K562 (cell line): Measurements from ENCODE around the gene TAF15. TPM values are rescaled to one million over a fixed set of nuclear protein-coding genes. Genes with fewer than 3 reads are reported as not detected.

Experiments used
- ATAC-seq: fragments of 200-7000 bp; cut with Tn5 transposase; 3 replicates; pipeline ENCODE4 v1.9.1; 2020; ENCODE audit warnings: moderate library complexity
- BruUV-seq: library from RNA; stranded (reverse); fragments of 400-500 nt; replicated peaks from 2 replicates; lab custom pipeline; 2021; lab: Mats Ljungman, UMichigan
- CTCF ChIA-PET: fragments of 300-600 bp; formaldehyde crosslinking; extraction: SDS; loops from one replicate; lab custom pipeline; 2021; ENCODE audit warnings: low intra/inter-chr PET ratio; lab: Yijun Ruan, JAX
- POLR2A ChIA-PET: fragments of 300-600, 350-650 bp; sonication (Branson Sonifier 250); formaldehyde crosslinking; extraction: SDS; loops from one replicate; lab custom pipeline; 2021; ENCODE audit warnings: antibody characterized with exemption, inconsistent platforms; lab: Yijun Ruan, JAX
- DNase-seq, 4 experiments: peaks; one replicate each; pipeline versions ENCODE4 v3.0.0 to v3.0.0-alpha.2; 2011 to 2018; ENCODE audit warnings: low spot score in 3 of 4, mixed read lengths in 3 of 4; ENCODE audit errors: extremely low read depth in 1 of 4
- FAIRE-seq: peaks from 2 replicates; lab custom pipeline; 2011; peaks lifted over from hg19 to GRCh38; lab: Jason Lieb, UNC
- H2AFZ ChIP-seq: 2 replicates; pipeline ENCODE4 v1.6.0; 2011; ENCODE audit warnings: low read depth, low read length, control low read depth, inconsistent platforms
- H3K27ac ChIP-seq: fragments of 200-600 bp; 3 replicates; pipeline ENCODE4 v1.8.0; 2011; ENCODE audit warnings: low read depth, mild to moderate bottlenecking, control low read depth, inconsistent platforms, low read length, moderate library complexity, mixed read lengths; ENCODE audit errors: extremely low read depth
- H3K27me3 ChIP-seq, 2 experiments: fragments of 300-600 bp in 1 of 2; 2 replicates in 1 of 2; 3 replicates in 1 of 2; pipeline versions ENCODE4 v1.6.0 to v1.8.0; 2011; ENCODE audit warnings: inconsistent platforms in 2 of 2, low read length in 2 of 2, mild to moderate bottlenecking in 1 of 2, mixed read lengths in 1 of 2, moderate library complexity in 1 of 2; ENCODE audit not compliant: control insufficient read depth in 2 of 2, insufficient read depth in 2 of 2
- H3K36me3 ChIP-seq: fragments of 300-600 bp; 3 replicates; pipeline ENCODE4 v1.8.0; 2011; ENCODE audit warnings: mild to moderate bottlenecking, low read length, inconsistent platforms; ENCODE audit not compliant: control insufficient read depth, insufficient read depth
- H3K4me1 ChIP-seq, 2 experiments: fragments of 200-600 bp in 1 of 2; replicated peaks in 1 of 2; 2 replicates in 1 of 2; 3 replicates in 1 of 2; pipeline versions ENCODE4 v1.5.1 to v1.8.0; 2011; ENCODE audit warnings: inconsistent platforms in 2 of 2, low read length in 2 of 2, mild to moderate bottlenecking in 1 of 2, mixed read lengths in 1 of 2, moderate library complexity in 1 of 2; ENCODE audit not compliant: control insufficient read depth in 2 of 2, insufficient read depth in 2 of 2
- H3K4me2 ChIP-seq: 2 replicates; pipeline ENCODE4 v1.6.1; 2011; ENCODE audit warnings: low read length, control low read depth, inconsistent platforms, mixed read lengths; ENCODE audit not compliant: insufficient read depth
- H3K4me3 ChIP-seq: fragments of 200-600 bp; sonication (generic), shearing (Covaris generic); 2 replicates; pipeline ENCODE4 v1.5.1; 2016; ENCODE audit warnings: control low read depth, inconsistent platforms
- H3K79me2 ChIP-seq: fragments of 200-600 bp; 3 replicates; pipeline ENCODE4 v1.8.0; 2011; ENCODE audit warnings: low read length, inconsistent platforms; ENCODE audit not compliant: control insufficient read depth, insufficient read depth
- H3K9ac ChIP-seq, 2 experiments: 2 replicates each; pipeline versions ENCODE4 v1.6.0 to v1.6.1; 2011; ENCODE audit warnings: low read depth in 2 of 2, low read length in 2 of 2, control low read depth in 1 of 2, inconsistent platforms in 1 of 2, mild to moderate bottlenecking in 1 of 2, mixed read lengths in 1 of 2; ENCODE audit not compliant: insufficient read depth in 1 of 2
- H3K9me1 ChIP-seq: one replicate; pipeline ENCODE4 v1.6.0; 2011; ENCODE audit warnings: inconsistent platforms, mild to moderate bottlenecking, low read length, moderate library complexity; ENCODE audit not compliant: control insufficient read depth, insufficient read depth
- H3K9me3 ChIP-seq: replicated peaks from 2 replicates; pipeline ENCODE4 v1.5.1; 2011; ENCODE audit warnings: low read depth, low read length, inconsistent platforms; ENCODE audit not compliant: control insufficient read depth, insufficient read depth
- H4K20me1 ChIP-seq: replicated peaks from 2 replicates; pipeline ENCODE4 v1.6.1; 2011; ENCODE audit warnings: low read length, inconsistent platforms, mixed read lengths; ENCODE audit not compliant: control insufficient read depth, insufficient read depth
- BHLHE40 ChIP-seq: IDR thresholded peaks from 2 replicates; pipeline ENCODE4 v1.6.1; 2011; ENCODE audit warnings: low read length, improper control_type of control experiment
- HEY1 ChIP-seq: fragments of 250-450 bp; sonication (Bioruptor Pico); IDR thresholded peaks from 2 replicates; pipeline ENCODE4 v1.5.0; 2020; ENCODE audit warnings: mild to moderate bottlenecking, moderate library complexity, borderline replicate concordance
- JUN ChIP-seq, 2 experiments: sonication (generic) in 1 of 2; formaldehyde crosslinking in 1 of 2; IDR thresholded peaks; 2 replicates each; pipeline versions ENCODE4 v1.6.1 to v1.8.0; 2012 to 2022; ENCODE audit warnings: borderline replicate concordance in 2 of 2, mild to moderate bottlenecking in 2 of 2, improper control_type of control experiment in 1 of 2, low read depth in 1 of 2, low read length in 1 of 2, missing genetic modification reagents in 1 of 2
- MCM3 ChIP-seq: fragments of 450-650 bp; IDR thresholded peaks from 2 replicates; pipeline ENCODE4 v1.6.1; 2016
- NONO ChIP-seq, 2 experiments: fragments of 200-400 bp in 1 of 2; fragments of 450-650 bp in 1 of 2; formaldehyde crosslinking in 1 of 2; IDR thresholded peaks; 2 replicates each; pipeline ENCODE4 v1.6.1; 2017; ENCODE audit warnings: low read depth in 2 of 2, mild to moderate bottlenecking in 2 of 2, moderate library complexity in 2 of 2, low read length in 1 of 2
- SMAD3 ChIP-seq: fragments of 450-650 bp; formaldehyde crosslinking; conservative IDR thresholded peaks from 2 replicates; pipeline ENCODE4 v1.4.0; 2020; ENCODE audit warnings: mild to moderate bottlenecking
- ZNF143 ChIP-seq: sonication (generic); formaldehyde crosslinking; IDR thresholded peaks from 2 replicates; pipeline ENCODE4 v1.9.0; 2022; ENCODE audit warnings: mild to moderate bottlenecking, missing genetic modification reagents
- ZNF75A ChIP-seq: fragments of 450-650 bp; formaldehyde crosslinking; IDR thresholded peaks from 2 replicates; pipeline ENCODE4 v1.4.0; 2020; ENCODE audit warnings: mild to moderate bottlenecking
- WGBS: fragments of 100-300 bp; shearing (Covaris generic); methylation state at CpG from one replicate; pipeline ENCODE4 v1.1.6; 2016; ENCODE audit warnings: low coverage, mixed read lengths; ENCODE audit not compliant: insufficient coverage; ENCODE audit errors: missing lambda C conversion rate; 5-methylcytosine and 5-hydroxymethylcytosine counted together
- in situ Hi-C: fragments of 300-500 bp; cut with MboI; formaldehyde crosslinking; loops from 4 replicates; pipeline ENCODE4 v1.15.0; 2018; ENCODE audit warnings: inconsistent platforms, mixed read lengths
- intact Hi-C: fragments of 100-400 bp; cut with micrococcal nuclease; formaldehyde crosslinking; loops from 2 replicates; pipeline ENCODE4 v1.14.2; 2022
- polyA plus RNA-seq, 8 experiments: library from polyadenylated mRNA; depleted of rRNA in 4 of 8; stranded (reverse) in 5 of 8; unstranded in 3 of 8; fragments of >200 nt; fragmentation: Nextera tagmentation in 2 of 8; fragmentation: Illumina TruSeq in 1 of 8; extraction: Ambion mirVana in 2 of 8; extraction: Trizol in 1 of 8; gene quantifications; 2 replicates each; pipeline versions ENCODE4 v1.2.1 to v1.2.3, GENCODE V29; 2011 to 2014; ENCODE audit warnings: inconsistent platforms in 1 of 8, missing spikeins in 1 of 8
- total RNA-seq, 7 experiments: library from RNA; depleted of rRNA in 6 of 7; stranded (reverse); fragments of >200 nt in 6 of 7; fragmentation: Illumina TruSeq in 2 of 7; extraction: Trizol in 2 of 7; gene quantifications; 2 replicates each; pipeline versions ENCODE4 v1.2.1 to v1.2.3, GENCODE V29; 2011 to 2021; ENCODE audit warnings: low replicate concordance in 1 of 7
- TF ChIP-seq, protein P1 (sequence below): sonication (generic); formaldehyde crosslinking; IDR thresholded peaks from 2 replicates; pipeline ENCODE4 v1.8.0; 2022; ENCODE audit warnings: missing genetic modification reagents, mild to moderate bottlenecking, borderline replicate concordance
- TF ChIP-seq, protein P2 (sequence below): fragments of 450-650 bp; formaldehyde crosslinking; IDR thresholded peaks from 2 replicates; pipeline ENCODE4 v1.4.0; 2020; ENCODE audit warnings: mild to moderate bottlenecking

The TAF15 gene
- total and polyA plus RNA-seq, 9 of the 15 experiments (the other 6 are each of a cell fraction or from before 2014, with no cell fraction given): 4.1 to 272 (median 56.8) TPM

DNA sequence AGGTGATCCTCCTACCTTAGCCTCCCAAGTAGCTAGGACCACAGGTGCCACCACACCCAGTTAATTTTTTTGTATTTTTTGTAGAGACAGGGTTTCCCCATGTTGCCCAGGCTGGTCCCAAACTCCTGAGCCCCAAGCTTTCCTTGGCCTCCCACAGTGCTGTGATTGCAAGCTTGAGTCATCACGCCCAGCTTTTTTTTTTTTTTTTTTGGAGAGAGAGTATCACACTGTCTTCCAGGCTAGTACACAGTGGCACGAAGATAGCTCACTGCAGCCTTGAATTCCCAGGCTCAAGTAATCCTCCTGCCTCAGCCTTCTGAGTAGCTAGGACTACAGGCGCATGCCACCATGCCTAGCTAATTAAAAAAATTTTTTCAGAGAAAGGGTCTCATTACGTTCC is 32.2 kb downstream of the TAF15 start:
- no peak for FAIRE-seq

DNA sequence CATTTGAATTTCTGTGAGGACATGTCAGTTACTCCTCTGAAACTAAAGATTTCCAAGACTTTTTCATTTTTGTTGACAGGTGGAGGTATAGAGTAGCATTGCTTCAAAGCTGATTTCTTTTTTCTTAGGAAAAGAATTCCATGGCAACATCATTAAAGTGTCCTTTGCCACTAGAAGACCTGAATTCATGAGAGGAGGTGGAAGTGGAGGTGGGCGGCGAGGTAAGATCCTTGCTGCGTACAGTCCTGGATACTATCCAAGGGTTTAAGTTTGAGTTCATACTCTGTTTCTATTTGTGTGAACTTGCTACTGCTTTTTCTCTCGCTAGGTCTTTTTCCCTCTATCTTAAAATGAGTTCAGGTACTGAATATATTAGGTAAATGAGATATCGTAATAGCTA is 33.0 kb downstream of the TAF15 start:
- no peak for ATAC-seq
- Histone ChIP-seq H4K20me1 (no peaks in the 10 kb centered on the region), H3K9ac (no peak overlapping the region), H2AFZ (no peak overlapping the region), H3K27me3 (no peaks in the 10 kb centered on the region), H3K9me1 (no peaks in the 10 kb centered on the region), H3K4me3 (no peak overlapping the region), H3K4me2 (no peak overlapping the region), H3K4me1 (no peaks in the 10 kb centered on the region), H3K27ac (no peak overlapping the region), H3K79me2 (no peaks in the 10 kb centered on the region), H3K36me3 (peaks cover 88% of the 10 kb centered on the region), H3K9me3 (no peaks in the 10 kb centered on the region)
- DNase-seq: no peak
- FAIRE-seq: no peak
- intact Hi-C loops (loop anchor here (10.0 kb wide), 1 partner anchor 233 kb away; no protein-coding TSS in a partner anchor), in situ Hi-C loops (no loop called here)
- POLR2A ChIA-PET: interaction anchor here (0.7 to 1.3 kb wide), 3 partner anchors 10 to 34 kb away, joined by 3 to 4 read pairs (median 4); partner anchors contain the start of gene TAF15
- CTCF ChIA-PET: no interaction called here
- TF ChIP-seq ZNF75A (CRISPR knock-in tag) (no peak), MCM3 (no peak), ZNF143 (CRISPR knock-in tag) (no peak), JUN (IDR thresholded peaks at IDR 0.05; ENCODE audit: borderline replicate concordance, low read depth, low read length) (no peak), JUN (CRISPR knock-in tag; IDR thresholded peaks at IDR 0.05; ENCODE audit: borderline replicate concordance) (no peak), HEY1 (CRISPR knock-in tag) (no peak), SMAD3 (CRISPR knock-in tag) (no peak)
- TF ChIP-seq, protein P1, sequence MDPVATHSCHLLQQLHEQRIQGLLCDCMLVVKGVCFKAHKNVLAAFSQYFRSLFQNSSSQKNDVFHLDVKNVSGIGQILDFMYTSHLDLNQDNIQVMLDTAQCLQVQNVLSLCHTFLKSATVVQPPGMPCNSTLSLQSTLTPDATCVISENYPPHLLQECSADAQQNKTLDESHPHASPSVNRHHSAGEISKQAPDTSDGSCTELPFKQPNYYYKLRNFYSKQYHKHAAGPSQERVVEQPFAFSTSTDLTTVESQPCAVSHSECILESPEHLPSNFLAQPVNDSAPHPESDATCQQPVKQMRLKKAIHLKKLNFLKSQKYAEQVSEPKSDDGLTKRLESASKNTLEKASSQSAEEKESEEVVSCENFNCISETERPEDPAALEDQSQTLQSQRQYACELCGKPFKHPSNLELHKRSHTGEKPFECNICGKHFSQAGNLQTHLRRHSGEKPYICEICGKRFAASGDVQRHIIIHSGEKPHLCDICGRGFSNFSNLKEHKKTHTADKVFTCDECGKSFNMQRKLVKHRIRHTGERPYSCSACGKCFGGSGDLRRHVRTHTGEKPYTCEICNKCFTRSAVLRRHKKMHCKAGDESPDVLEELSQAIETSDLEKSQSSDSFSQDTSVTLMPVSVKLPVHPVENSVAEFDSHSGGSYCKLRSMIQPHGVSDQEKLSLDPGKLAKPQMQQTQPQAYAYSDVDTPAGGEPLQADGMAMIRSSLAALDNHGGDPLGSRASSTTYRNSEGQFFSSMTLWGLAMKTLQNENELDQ (CRISPR knock-in tag): no peak
- 95% methylated on average over 5 of the region's 5 CpGs for WGBS
- no TSS peak for BruUV-seq

More for the DNA sequence above, 32.2 kb downstream of the TAF15 start:
- H3K9ac ChIP-seq: no peak overlapping the region
- intact Hi-C loops: loop anchor here (10.0 kb wide), 1 partner anchor 233 kb away; no protein-coding TSS in a partner anchor
- H4K20me1 ChIP-seq: no peaks in the 10 kb centered on the region
- DNase-seq (no peak), ATAC-seq (no peak)
- POLR2A ChIA-PET: interaction anchor here (0.6 to 1.3 kb wide), 3 partner anchors 10 to 247 kb away, joined by 3 to 4 read pairs (median 4); no protein-coding TSS in a partner anchor
- CTCF ChIA-PET: no interaction called here
- no TSS peak for BruUV-seq
- no peaks in the 10 kb centered on the region for H3K79me2 ChIP-seq
- H3K27me3 ChIP-seq: no peaks in the 10 kb centered on the region
- no peak overlapping the region for H3K27ac ChIP-seq
- no peaks in the 10 kb centered on the region for H3K4me1 ChIP-seq
- H3K36me3 ChIP-seq: peaks cover 90% of the 10 kb centered on the region
- in situ Hi-C loops: no loop called here
- WGBS: 84% methylated on average over 4 of the region's 4 CpGs
- H3K4me3 ChIP-seq: no peak overlapping the region
- H3K4me2 ChIP-seq: no peak overlapping the region
- no peaks in the 10 kb centered on the region for H3K9me1 ChIP-seq
- no peak overlapping the region for H2AFZ ChIP-seq
- no peaks in the 10 kb centered on the region for H3K9me3 ChIP-seq
- TF ChIP-seq NONO (IDR thresholded peaks at IDR 0.05; ENCODE audit: low read depth in 2 of 2, low read length in 1 of 2): no peak
- TF ChIP-seq, protein P2, sequence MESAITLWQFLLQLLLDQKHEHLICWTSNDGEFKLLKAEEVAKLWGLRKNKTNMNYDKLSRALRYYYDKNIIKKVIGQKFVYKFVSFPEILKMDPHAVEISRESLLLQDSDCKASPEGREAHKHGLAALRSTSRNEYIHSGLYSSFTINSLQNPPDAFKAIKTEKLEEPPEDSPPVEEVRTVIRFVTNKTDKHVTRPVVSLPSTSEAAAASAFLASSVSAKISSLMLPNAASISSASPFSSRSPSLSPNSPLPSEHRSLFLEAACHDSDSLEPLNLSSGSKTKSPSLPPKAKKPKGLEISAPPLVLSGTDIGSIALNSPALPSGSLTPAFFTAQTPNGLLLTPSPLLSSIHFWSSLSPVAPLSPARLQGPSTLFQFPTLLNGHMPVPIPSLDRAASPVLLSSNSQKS (CRISPR knock-in tag): no peak
- no peak for TF ChIP-seq BHLHE40
- TF ChIP-seq, all 486 proteins: peak for 0
